Measurements from ENCODE around the gene CACNA1D. TPM values are rescaled to one million over a fixed set of nuclear protein-coding genes. Genes with fewer than 3 reads are reported as not detected.

The CACNA1D gene
- total RNA-seq, 1 experiment from 2014 or later: not detected

DNA sequence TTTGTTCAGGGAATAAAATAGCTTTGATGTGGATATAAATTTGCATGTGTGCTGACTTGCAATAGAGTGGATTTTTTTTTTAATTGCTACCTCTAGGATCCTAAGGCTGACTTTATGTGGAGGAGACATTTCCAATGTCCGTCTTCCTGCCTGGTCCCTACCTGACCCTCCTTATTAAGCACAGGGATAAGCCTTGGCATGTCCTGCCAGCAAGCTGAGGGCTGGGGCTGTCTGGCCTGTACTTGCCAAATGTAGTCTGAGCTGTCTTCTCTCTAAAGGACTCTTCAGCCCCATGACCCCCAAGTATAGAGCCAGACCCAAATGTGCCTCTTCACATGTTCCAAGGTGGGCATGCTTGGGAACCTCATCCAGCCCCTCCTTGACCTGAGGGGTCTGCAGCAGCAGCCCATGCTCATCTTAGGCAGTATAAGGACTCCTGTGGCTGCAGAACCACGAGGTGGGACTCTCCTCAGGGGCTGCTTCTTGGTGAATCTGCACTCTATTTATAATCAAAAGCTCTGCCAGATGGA is 88.8 kb downstream of the CACNA1D start:
- no peaks in the 10 kb centered on the region for H3K4me1 ChIP-seq (replicated peaks)
- no peaks in the 10 kb centered on the region for H3K9me3 ChIP-seq (replicated peaks)
- H3K36me3 ChIP-seq: no peaks in the 10 kb centered on the region
- H3K27me3 ChIP-seq (replicated peaks): no peaks in the 10 kb centered on the region
- DNase-seq (ENCODE audit: low read depth in 1 of 2, low spot score in 2 of 2): no peak
- no peak overlapping the region for H3K27ac ChIP-seq
- no peak overlapping the region for H3K4me3 ChIP-seq

DNA sequence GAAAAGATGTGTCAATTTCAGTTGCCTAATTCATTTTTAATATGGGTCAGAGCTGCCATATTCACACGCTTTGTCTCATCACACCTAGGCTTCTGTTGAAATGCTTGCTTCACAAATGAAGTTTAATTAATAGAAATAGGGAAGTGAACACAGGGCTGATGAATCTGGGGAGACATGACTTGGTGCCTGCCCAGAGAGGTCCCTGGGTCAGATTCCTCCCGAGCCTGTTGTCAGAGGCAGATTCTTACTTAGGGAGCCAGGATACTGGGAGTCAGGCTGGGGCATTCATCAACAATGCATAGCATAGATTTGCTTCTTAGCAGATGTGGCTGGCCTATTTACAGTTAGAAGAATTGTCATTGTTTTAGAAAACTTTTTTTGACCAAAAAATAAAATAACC is 90.6 kb downstream of the CACNA1D start:
- no peaks in the 10 kb centered on the region for H3K4me1 ChIP-seq (replicated peaks)
- H3K27ac ChIP-seq: no peak overlapping the region
- H3K27me3 ChIP-seq (replicated peaks): no peaks in the 10 kb centered on the region
- no peak for DNase-seq (ENCODE audit: low read depth in 1 of 2, low spot score in 2 of 2)
- no peaks in the 10 kb centered on the region for H3K36me3 ChIP-seq
- no peak overlapping the region for H3K4me3 ChIP-seq
- H3K9me3 ChIP-seq (replicated peaks): no peaks in the 10 kb centered on the region

DNA sequence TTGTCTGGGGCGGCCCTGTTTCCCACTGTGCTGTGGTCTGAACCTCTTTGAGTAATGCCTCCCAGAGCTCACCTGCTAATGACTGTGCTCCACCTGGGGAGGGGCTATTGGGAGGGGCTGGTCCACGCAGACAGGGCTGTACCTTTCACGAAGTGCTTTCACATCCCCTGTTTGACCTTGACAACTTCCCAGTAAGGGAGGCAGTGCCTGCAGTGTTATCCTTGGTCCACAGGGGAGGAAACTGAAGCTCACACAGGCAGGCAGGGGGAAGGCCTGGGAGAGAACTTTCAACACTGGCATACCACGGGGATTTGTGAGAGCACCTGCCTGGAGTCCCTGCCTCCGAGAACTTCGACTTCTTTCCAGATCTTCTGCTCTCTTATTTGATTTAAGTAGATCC is 91.2 kb downstream of the CACNA1D start:
- no peak overlapping the region for H3K4me3 ChIP-seq
- no peaks in the 10 kb centered on the region for H3K9me3 ChIP-seq (replicated peaks)
- no peak overlapping the region for H3K27ac ChIP-seq
- no peaks in the 10 kb centered on the region for H3K4me1 ChIP-seq (replicated peaks)
- H3K27me3 ChIP-seq (replicated peaks): no peaks in the 10 kb centered on the region
- no peaks in the 10 kb centered on the region for H3K36me3 ChIP-seq
- DNase-seq (ENCODE audit: low read depth in 1 of 2, low spot score in 2 of 2): no peak

DNA sequence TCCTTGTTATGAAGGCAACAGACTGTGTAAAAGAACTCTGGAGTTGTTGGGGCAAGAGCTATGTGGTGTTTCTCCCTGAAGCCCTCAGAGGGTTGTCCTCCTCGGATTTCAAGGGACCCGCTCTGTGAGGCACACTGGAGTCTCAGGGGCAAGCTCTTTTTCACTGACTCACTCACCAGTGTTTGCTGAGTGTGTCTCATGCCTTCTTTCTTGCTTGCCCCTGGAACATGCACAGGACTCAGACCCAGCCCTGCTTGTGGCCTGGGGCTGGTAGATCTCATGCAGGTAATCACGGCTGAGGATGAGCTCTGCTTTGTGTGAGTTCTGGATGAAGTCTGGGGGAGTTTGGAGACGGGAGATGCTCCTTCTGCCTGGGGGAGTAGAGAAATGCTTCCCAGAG is 93.7 kb downstream of the CACNA1D start:
- H3K27me3 ChIP-seq (replicated peaks): no peaks in the 10 kb centered on the region
- H3K27ac ChIP-seq: no peak overlapping the region
- H3K4me3 ChIP-seq: no peak overlapping the region
- H3K9me3 ChIP-seq (replicated peaks): no peaks in the 10 kb centered on the region
- no peaks in the 10 kb centered on the region for H3K4me1 ChIP-seq (replicated peaks)
- H3K36me3 ChIP-seq: no peaks in the 10 kb centered on the region
- no peak for DNase-seq (ENCODE audit: low read depth in 1 of 2, low spot score in 2 of 2)

DNA sequence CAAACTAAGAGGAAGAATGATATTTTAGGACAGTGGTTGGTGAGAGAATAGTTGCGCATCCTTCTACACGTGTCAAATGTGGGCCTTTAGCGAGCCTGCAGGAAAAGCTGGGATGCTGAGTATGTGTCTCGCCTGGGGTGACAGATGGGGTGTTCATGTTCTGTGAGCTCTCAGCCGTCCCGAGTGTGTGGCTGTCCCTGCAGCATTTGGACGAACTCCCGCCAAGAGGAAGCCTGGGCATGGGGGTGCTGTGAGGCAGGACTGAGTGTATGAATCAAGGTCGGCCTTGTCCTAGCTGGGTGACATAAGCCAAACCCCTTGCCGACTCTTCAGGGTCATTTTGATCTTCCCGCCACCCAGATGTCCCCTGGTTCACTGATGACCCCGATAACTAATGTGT is 94.8 kb downstream of the CACNA1D start:
- no peaks in the 10 kb centered on the region for H3K9me3 ChIP-seq (replicated peaks)
- no peaks in the 10 kb centered on the region for H3K4me1 ChIP-seq (replicated peaks)
- no peak overlapping the region for H3K4me3 ChIP-seq
- H3K36me3 ChIP-seq: no peaks in the 10 kb centered on the region
- H3K27ac ChIP-seq: no peak overlapping the region
- no peaks in the 10 kb centered on the region; the same call in 1 of the 2 replicates for H3K27me3 ChIP-seq (replicated peaks)
- no peak for DNase-seq (ENCODE audit: low read depth in 1 of 2, low spot score in 2 of 2)

DNA sequence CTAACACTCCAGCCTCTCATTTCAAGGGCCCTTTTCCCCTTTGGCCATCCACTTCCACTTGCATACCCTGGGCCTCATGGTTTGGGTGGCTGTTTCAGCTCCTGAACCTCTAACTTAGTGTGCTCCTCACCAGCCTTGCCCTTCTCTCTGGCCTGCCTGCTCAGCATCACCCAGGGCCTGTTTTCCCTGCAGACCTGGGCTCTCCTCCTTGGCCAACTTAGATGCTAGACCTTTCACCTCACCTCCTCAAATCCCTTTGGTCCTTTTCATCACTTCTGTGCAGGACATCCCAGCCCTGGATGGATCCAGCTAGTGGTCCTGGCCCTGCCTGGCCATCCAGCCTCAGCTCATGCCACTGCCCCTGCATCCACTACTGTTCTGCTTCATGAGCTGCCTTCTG is 95.4 kb downstream of the CACNA1D start:
- Histone ChIP-seq H3K27ac (no peak overlapping the region), H3K36me3 (no peaks in the 10 kb centered on the region), H3K4me3 (no peak overlapping the region), H3K4me1 (replicated peaks) (no peaks in the 10 kb centered on the region), H3K27me3 (replicated peaks) (no peaks in the 10 kb centered on the region; the same call in 1 of the 2 replicates), H3K9me3 (replicated peaks) (no peaks in the 10 kb centered on the region)
- DNase-seq (ENCODE audit: low read depth in 1 of 2, low spot score in 2 of 2): no peak

DNA sequence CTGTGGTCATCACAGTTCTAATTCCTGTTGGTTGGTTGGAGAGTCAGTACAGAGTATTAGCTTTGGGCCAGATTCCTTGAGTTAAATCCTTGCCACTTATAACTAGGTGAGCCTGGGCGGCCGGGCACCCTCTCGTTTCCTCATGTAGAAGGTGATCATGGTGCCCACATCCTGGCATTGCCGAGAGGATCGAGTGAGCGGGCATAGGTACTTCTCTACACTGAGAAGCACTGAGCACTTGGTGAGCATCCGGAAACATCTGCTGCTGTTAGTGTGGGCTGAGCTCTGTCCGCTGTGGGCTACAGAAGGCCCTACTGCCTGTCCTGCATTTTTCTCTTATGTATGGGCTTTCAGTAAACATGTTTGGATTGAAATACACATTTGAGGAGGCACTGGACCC is 96.2 kb downstream of the CACNA1D start:
- no peak for DNase-seq (ENCODE audit: low read depth in 1 of 2, low spot score in 2 of 2)
- Histone ChIP-seq H3K36me3 (no peaks in the 10 kb centered on the region), H3K27me3 (replicated peaks) (no peaks in the 10 kb centered on the region; the same call in 1 of the 2 replicates), H3K4me3 (no peak overlapping the region), H3K27ac (no peak overlapping the region), H3K4me1 (replicated peaks) (no peaks in the 10 kb centered on the region), H3K9me3 (replicated peaks) (no peaks in the 10 kb centered on the region)

DNA sequence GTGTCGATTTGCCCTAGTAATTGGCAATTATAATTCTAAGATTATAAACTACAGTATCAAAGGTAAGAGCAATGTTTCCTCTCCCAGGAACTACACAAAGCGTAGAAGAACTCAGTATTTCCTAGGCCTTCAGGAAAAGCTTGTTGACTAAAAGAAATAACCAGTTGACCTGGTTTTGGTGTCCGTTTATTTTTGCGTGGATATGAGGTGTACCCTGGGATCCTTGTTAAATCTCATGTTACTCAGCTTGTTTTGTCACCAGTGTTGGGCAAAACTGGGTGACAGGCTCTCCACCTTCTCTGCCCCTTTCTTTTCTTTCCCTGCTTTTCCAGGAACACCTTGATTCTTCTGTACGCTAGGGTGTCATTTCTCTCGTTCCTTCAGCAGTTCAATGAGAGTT is 97.2 kb downstream of the CACNA1D start:
- no peak for DNase-seq (ENCODE audit: low read depth in 1 of 2, low spot score in 2 of 2)
- Histone ChIP-seq H3K27ac (no peak overlapping the region), H3K27me3 (replicated peaks) (no peaks in the 10 kb centered on the region; the same call in 1 of the 2 replicates), H3K36me3 (no peaks in the 10 kb centered on the region), H3K4me1 (replicated peaks) (no peaks in the 10 kb centered on the region), H3K4me3 (no peak overlapping the region), H3K9me3 (replicated peaks) (no peaks in the 10 kb centered on the region)

DNA sequence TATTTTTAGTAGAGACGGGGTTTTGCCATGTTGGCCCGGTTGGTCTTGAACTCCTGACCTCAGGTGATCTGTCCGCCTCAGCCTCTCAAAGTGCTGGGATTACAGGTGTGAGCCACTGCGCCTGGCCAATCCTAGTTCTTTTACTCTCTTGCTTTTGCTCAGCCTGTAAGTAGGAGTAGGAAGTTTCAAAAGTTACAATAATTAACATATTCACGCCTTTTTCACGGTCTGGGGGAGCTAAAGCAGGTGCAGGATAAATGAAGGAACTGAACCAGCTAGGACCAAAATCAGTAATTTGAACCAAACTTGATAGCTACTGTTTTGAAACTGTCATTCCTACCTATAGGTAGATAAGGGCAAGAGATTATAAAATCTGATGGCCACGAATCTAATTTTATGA is 98.5 kb downstream of the CACNA1D start:
- no peak overlapping the region for H3K27ac ChIP-seq
- H3K27me3 ChIP-seq (replicated peaks): no peaks in the 10 kb centered on the region; the same call in 1 of the 2 replicates
- no peak for DNase-seq (ENCODE audit: low read depth in 1 of 2, low spot score in 2 of 2)
- no peaks in the 10 kb centered on the region for H3K4me1 ChIP-seq (replicated peaks)
- H3K4me3 ChIP-seq: no peak overlapping the region
- H3K9me3 ChIP-seq (replicated peaks): no peaks in the 10 kb centered on the region
- no peaks in the 10 kb centered on the region for H3K36me3 ChIP-seq

DNA sequence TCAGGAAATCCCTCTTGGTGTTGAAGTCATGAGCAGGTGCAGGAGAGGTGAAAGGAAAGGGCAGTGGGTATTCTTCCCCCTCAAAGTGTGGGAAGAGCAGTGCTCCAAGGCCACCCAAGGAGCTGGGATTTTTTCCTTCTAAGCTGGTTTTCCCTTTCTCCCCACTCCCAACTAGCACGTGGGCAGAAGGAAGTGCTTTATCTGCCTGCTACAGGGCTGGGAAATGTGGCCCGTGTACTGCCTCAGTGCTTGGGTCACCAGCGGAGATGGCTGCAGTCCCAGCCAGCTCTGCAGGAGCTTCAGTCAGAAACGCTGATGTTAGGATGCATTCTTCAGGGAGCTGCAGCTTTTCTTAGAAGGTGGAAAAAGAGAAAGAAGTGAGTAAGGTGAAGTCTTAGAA is 99.2 kb downstream of the CACNA1D start:
- no peaks in the 10 kb centered on the region for H3K9me3 ChIP-seq (replicated peaks)
- DNase-seq (ENCODE audit: low read depth in 1 of 2, low spot score in 2 of 2): no peak
- H3K4me1 ChIP-seq (replicated peaks): no peaks in the 10 kb centered on the region
- H3K27me3 ChIP-seq (replicated peaks): no peaks in the 10 kb centered on the region; the same call in 1 of the 2 replicates
- no peak overlapping the region for H3K27ac ChIP-seq
- no peaks in the 10 kb centered on the region for H3K36me3 ChIP-seq
- no peak overlapping the region for H3K4me3 ChIP-seq

DNA sequence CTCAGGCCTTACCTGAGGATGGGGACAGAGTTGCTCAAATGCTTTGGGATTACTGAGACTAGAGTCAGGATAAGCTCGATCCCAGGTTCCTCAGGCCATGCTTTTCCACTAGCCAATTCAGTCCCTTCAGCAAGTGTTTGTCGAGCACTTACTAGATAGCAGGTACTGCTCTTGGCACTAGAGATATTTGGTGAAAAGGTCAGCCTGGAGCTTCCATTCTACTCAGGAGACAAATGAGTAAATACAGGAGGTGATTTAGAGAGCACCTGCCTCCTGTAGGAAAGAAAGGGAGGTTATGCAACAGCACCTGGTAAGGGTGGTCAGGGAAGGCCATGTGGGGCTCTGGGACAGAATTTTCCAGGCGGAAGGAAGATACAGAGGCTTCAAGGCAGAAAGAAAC is 99.9 kb downstream of the CACNA1D start:
- DNase-seq (ENCODE audit: low read depth in 1 of 2, low spot score in 2 of 2): no peak
- Histone ChIP-seq H3K4me1 (replicated peaks) (no peaks in the 10 kb centered on the region), H3K27ac (no peak overlapping the region), H3K27me3 (replicated peaks) (no peaks in the 10 kb centered on the region; the same call in 1 of the 2 replicates), H3K9me3 (replicated peaks) (no peaks in the 10 kb centered on the region), H3K36me3 (no peaks in the 10 kb centered on the region), H3K4me3 (no peak overlapping the region)

DNA sequence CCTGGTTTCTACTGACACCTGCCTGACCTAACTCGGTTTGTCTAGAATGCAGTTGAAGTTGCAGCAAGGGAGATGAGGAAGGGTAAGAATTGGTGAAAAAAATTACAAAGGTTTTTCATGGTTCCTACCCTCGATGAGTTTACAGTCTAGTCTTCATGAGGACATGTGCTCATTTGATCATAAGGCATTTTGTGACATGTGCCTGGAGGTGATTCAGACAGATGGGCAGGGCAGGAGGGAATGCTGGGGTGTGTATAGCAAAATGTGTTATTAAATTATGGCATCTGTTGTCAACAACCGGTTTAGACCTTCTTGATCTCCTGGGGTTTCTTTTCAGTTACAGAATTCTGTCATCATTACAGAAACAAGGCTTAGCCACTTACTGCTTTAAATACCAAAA is 101.2 kb downstream of the CACNA1D start:
- DNase-seq (ENCODE audit: low read depth in 1 of 2, low spot score in 2 of 2): no peak

DNA sequence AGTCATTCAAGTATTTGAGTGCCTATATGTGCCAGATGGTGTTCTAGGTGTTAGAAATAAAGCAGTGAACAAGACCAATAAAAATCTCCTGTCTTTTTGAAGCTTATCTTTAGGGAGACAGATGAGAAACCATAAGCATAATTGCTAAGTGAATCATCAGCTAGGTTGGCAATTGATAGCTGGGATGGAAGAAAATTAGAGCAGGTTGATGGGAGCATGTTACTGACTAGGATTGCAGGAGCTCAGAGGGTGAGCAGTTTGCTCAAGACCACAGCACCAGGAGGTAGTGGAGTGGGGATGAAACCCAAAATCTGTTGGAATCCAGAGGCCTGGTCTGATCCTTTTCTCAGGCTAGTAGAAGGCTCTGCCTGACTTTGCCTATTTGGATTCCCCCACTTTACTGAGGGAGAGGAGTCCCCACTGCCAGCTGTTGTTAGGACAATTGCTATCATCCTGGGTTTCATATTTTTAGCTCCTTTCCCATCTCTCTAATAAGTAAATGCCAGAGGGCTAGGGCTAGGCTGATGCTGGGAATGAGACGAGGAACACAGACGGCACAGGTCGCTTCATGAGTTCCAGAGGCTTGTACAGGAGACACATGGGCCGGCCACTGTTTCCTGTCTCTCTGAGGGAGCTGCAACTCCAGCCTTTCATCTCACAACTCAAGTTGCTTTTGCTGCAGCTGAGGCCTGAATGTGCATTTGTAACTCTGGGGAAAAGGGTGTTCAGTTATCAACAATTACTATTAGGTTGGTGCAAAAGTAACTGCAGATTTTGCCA is 102.9 kb downstream of the CACNA1D start:
- Histone ChIP-seq H3K9me3 (replicated peaks) (no peaks in the 10 kb centered on the region), H3K4me3 (no peak overlapping the region), H3K27me3 (replicated peaks) (no peaks in the 10 kb centered on the region; the same call in 1 of the 2 replicates), H3K4me1 (replicated peaks) (no peaks in the 10 kb centered on the region), H3K27ac (no peak overlapping the region), H3K36me3 (no peaks in the 10 kb centered on the region)
- DNase-seq (ENCODE audit: low read depth in 1 of 2, low spot score in 2 of 2): no peak

More for the DNA sequence above, 101.2 kb downstream of the CACNA1D start:
- Histone ChIP-seq H3K27me3 (replicated peaks) (no peaks in the 10 kb centered on the region; the same call in 1 of the 2 replicates), H3K4me3 (no peak overlapping the region), H3K27ac (no peak overlapping the region), H3K9me3 (replicated peaks) (no peaks in the 10 kb centered on the region), H3K4me1 (replicated peaks) (no peaks in the 10 kb centered on the region), H3K36me3 (no peaks in the 10 kb centered on the region)

DNA sequence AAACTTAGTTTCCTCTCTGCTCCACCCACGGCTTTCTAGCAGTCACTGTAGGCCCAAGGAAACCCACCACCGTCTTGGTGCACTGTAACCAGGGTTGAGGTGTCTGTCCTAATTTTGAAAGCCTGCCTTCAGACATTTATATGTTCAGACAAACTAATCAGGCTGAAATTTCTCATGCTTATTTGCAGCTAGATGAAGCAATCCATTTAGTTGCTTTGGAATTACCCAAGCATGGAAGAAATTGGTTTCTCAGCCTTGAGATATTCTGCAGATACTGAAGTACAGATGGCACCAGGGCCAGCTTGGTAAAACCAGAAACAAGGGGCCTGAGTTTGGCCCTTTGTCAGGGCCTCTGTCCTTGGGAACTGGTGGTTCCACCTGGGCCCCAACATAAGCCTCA is 105.4 kb downstream of the CACNA1D start:
- Histone ChIP-seq H3K27me3 (replicated peaks) (no peaks in the 10 kb centered on the region), H3K36me3 (no peaks in the 10 kb centered on the region), H3K27ac (no peak overlapping the region), H3K4me3 (no peak overlapping the region), H3K4me1 (replicated peaks) (no peaks in the 10 kb centered on the region), H3K9me3 (replicated peaks) (no peaks in the 10 kb centered on the region)
- DNase-seq (ENCODE audit: low read depth in 1 of 2, low spot score in 2 of 2): no peak
